H1 (cell line): Measurements from ENCODE around the gene SLC4A9. TPM values are rescaled to one million over a fixed set of nuclear protein-coding genes. Genes with fewer than 3 reads are reported as not detected.

Source experiments
- CTCF ChIA-PET: fragments of 300-600 bp; sonication (Branson Sonifier 250); formaldehyde crosslinking; loops from one replicate; lab custom pipeline; 2021; ENCODE audit not compliant: partially characterized antibody; lab: Charles Lee
- POLR2A ChIA-PET: fragments of 300-600 bp; sonication (Branson Sonifier 250); formaldehyde crosslinking; loops from one replicate; lab custom pipeline; 2021; ENCODE audit warnings: inconsistent platforms; ENCODE audit not compliant: partially characterized antibody; lab: Charles Lee
- DNase-seq, 2 experiments: peaks; one replicate each; pipeline versions ENCODE4 v3.0.0 to v3.0.0-alpha.2; 2010 to 2022; ENCODE audit warnings: low spot score in 2 of 2, low read depth in 1 of 2, mixed read lengths in 1 of 2
- FAIRE-seq: peaks from 2 replicates; lab custom pipeline; 2011; peaks lifted over from hg19 to GRCh38; lab: Jason Lieb, UNC
- H2AFZ ChIP-seq: 2 replicates; pipeline ENCODE4 v1.8.1; 2012; ENCODE audit warnings: low read length, inconsistent platforms
- H2AK5ac ChIP-seq: 2 replicates; pipeline ENCODE4 v1.6.1; 2013; ENCODE audit warnings: low read depth, low read length
- H2BK120ac ChIP-seq: replicated peaks from 2 replicates; pipeline ENCODE3; 2013; ENCODE audit warnings: low read depth, low read length, inconsistent platforms
- H2BK12ac ChIP-seq: 2 replicates; pipeline ENCODE4 v1.6.1; 2013; ENCODE audit warnings: low read depth, low read length
- H2BK15ac ChIP-seq: 2 replicates; pipeline ENCODE4 v1.6.1; 2013; ENCODE audit warnings: low read length
- H2BK20ac ChIP-seq: 2 replicates; pipeline ENCODE4 v1.6.1; 2013; ENCODE audit warnings: low read length
- H2BK5ac ChIP-seq: 2 replicates; pipeline ENCODE4 v1.6.1; 2013; ENCODE audit warnings: low read depth, low read length
- H3K14ac ChIP-seq: 2 replicates; pipeline ENCODE4 v1.6.1; 2013; ENCODE audit warnings: inconsistent platforms; ENCODE audit not compliant: insufficient read length
- H3K18ac ChIP-seq: 2 replicates; pipeline ENCODE4 v1.6.1; 2013; ENCODE audit warnings: low read length; ENCODE audit errors: extremely low read depth
- H3K23ac ChIP-seq: 2 replicates; pipeline ENCODE4 v1.6.1; 2013; ENCODE audit warnings: inconsistent platforms; ENCODE audit not compliant: insufficient read length
- H3K23me2 ChIP-seq: 2 replicates; pipeline ENCODE4 v1.6.1; 2013; ENCODE audit warnings: low read depth, low read length
- H3K27ac ChIP-seq: 2 replicates; pipeline ENCODE4 v1.6.1; 2011; ENCODE audit warnings: low read depth, low read length, inconsistent platforms
- H3K27me3 ChIP-seq, 4 experiments: replicated peaks in 1 of 4; 1 replicate in 1 of 4; 2 replicates in 3 of 4; pipeline versions ENCODE4 v1.6.1 to v1.8.1; 2011 to 2013; ENCODE audit warnings: low read length in 3 of 4, mild to moderate bottlenecking in 3 of 4, inconsistent platforms in 2 of 4, mixed read lengths in 2 of 4, moderate library complexity in 1 of 4; ENCODE audit not compliant: control insufficient read depth in 3 of 4, insufficient read depth in 3 of 4; ENCODE audit errors: extremely low read depth in 1 of 4
- H3K36me3 ChIP-seq, 4 experiments: 2 replicates each; pipeline versions ENCODE4 v1.6.1 to v1.8.1; 2011 to 2013; ENCODE audit warnings: mild to moderate bottlenecking in 4 of 4, low read length in 3 of 4, moderate library complexity in 2 of 4, control low read depth in 1 of 4, inconsistent platforms in 1 of 4; ENCODE audit not compliant: insufficient read depth in 4 of 4, control insufficient read depth in 2 of 4
- H3K4ac ChIP-seq: replicated peaks from 2 replicates; pipeline ENCODE3; 2013; ENCODE audit warnings: low read length, low read depth, mixed read lengths, inconsistent platforms; ENCODE audit not compliant: insufficient read length
- H3K4me1 ChIP-seq, 4 experiments: replicated peaks in 1 of 4; 1 replicate in 1 of 4; 2 replicates in 3 of 4; pipeline versions ENCODE4 v1.6.1 to v1.8.1; 2011 to 2013; ENCODE audit warnings: low read length in 3 of 4, inconsistent platforms in 2 of 4, mixed read lengths in 1 of 4; ENCODE audit not compliant: insufficient read depth in 4 of 4, control insufficient read depth in 3 of 4
- H3K4me2 ChIP-seq, 2 experiments: 2 replicates each; pipeline versions ENCODE4 v1.6.1 to v1.8.1; 2011 to 2013; ENCODE audit warnings: low read depth in 2 of 2, low read length in 2 of 2, control low read depth in 1 of 2, inconsistent platforms in 1 of 2, mild to moderate bottlenecking in 1 of 2; ENCODE audit not compliant: insufficient read depth in 1 of 2
- H3K4me3 ChIP-seq, 4 experiments: fragments of 200-600, 300-600 bp in 1 of 4; sonication (generic), shearing (Covaris generic), sonication (Bioruptor Twin) in 1 of 4; 2 replicates each; pipeline versions ENCODE4 v1.5.1 to v1.8.1; 2011 to 2016; ENCODE audit warnings: low read length in 4 of 4, low read depth in 3 of 4, control low read depth in 2 of 4, inconsistent platforms in 2 of 4, mild to moderate bottlenecking in 2 of 4, mixed read lengths in 1 of 4, moderate library complexity in 1 of 4; ENCODE audit not compliant: insufficient read depth in 2 of 4; ENCODE audit errors: extremely low read depth in 1 of 4
- H3K56ac ChIP-seq: replicated peaks from 2 replicates; pipeline ENCODE3; 2013; ENCODE audit warnings: low read depth, mild to moderate bottlenecking, mixed read lengths, low read length, inconsistent platforms; ENCODE audit not compliant: insufficient read length
- H3K79me1 ChIP-seq: 2 replicates; pipeline ENCODE4 v1.6.1; 2013; ENCODE audit warnings: low read depth, low read length, control low read depth
- H3K79me2 ChIP-seq, 2 experiments: 2 replicates each; pipeline versions ENCODE4 v1.6.1 to v1.8.1; 2012 to 2013; ENCODE audit warnings: low read length in 2 of 2, mild to moderate bottlenecking in 2 of 2, inconsistent platforms in 1 of 2; ENCODE audit not compliant: insufficient read depth in 2 of 2, control insufficient read depth in 1 of 2
- H3K9ac ChIP-seq, 4 experiments: replicated peaks in 1 of 4; 1 replicate in 1 of 4; 2 replicates in 3 of 4; pipeline versions ENCODE4 v1.6.1 to v1.8.1; 2011 to 2013; ENCODE audit warnings: low read depth in 3 of 4, low read length in 3 of 4, control low read depth in 2 of 4, mild to moderate bottlenecking in 2 of 4, moderate library complexity in 2 of 4, inconsistent platforms in 1 of 4; ENCODE audit errors: extremely low read depth in 1 of 4
- H3K9me3 ChIP-seq, 2 experiments: 2 replicates each; pipeline versions ENCODE4 v1.6.1 to v1.8.1; 2012 to 2013; ENCODE audit warnings: mild to moderate bottlenecking in 2 of 2, moderate library complexity in 2 of 2, control low read depth in 1 of 2, inconsistent platforms in 1 of 2, low read depth in 1 of 2, low read length in 1 of 2, mixed read lengths in 1 of 2; ENCODE audit not compliant: insufficient read depth in 2 of 2
- H4K20me1 ChIP-seq, 2 experiments: replicated peaks in 1 of 2; 2 replicates each; pipeline versions ENCODE3 to v1.8.1; 2011 to 2013; ENCODE audit warnings: inconsistent platforms in 2 of 2, low read length in 2 of 2, mild to moderate bottlenecking in 1 of 2; ENCODE audit not compliant: insufficient read depth in 2 of 2, control insufficient read depth in 1 of 2
- H4K5ac ChIP-seq: 2 replicates; pipeline ENCODE4 v1.6.1; 2013; ENCODE audit warnings: low read length, low read depth, mixed read lengths, inconsistent platforms; ENCODE audit not compliant: insufficient read length
- H4K8ac ChIP-seq: 2 replicates; pipeline ENCODE4 v1.8.0; 2013; ENCODE audit warnings: mild to moderate bottlenecking, moderate library complexity, low read length, inconsistent platforms; ENCODE audit not compliant: insufficient read depth; ENCODE audit errors: extremely low read depth
- H4K91ac ChIP-seq: replicated peaks from 2 replicates; pipeline ENCODE3; 2013; ENCODE audit warnings: low read length, mixed read lengths, inconsistent platforms; ENCODE audit not compliant: insufficient read length
- ATF3 ChIP-seq: IDR thresholded peaks from 2 replicates; pipeline ENCODE4 v1.6.1; 2011; ENCODE audit warnings: low read depth, mild to moderate bottlenecking, low read length; ENCODE audit not compliant: insufficient read depth
- CEBPB ChIP-seq: IDR thresholded peaks from 2 replicates; pipeline ENCODE4 v1.6.1; 2012; ENCODE audit warnings: low read depth, low read length
- HDAC6 ChIP-seq: IDR thresholded peaks from one replicate; pipeline ENCODE4 v1.7.1; 2012; ENCODE audit warnings: low read depth, mild to moderate bottlenecking, inconsistent platforms, low read length, moderate library complexity
- KDM1A ChIP-seq: fragments of 200-600, 300-600 bp; sonication (generic); IDR thresholded peaks from 2 replicates; pipeline ENCODE4 v1.7.1; 2016; ENCODE audit warnings: mild to moderate bottlenecking, low read length, borderline replicate concordance
- SIN3A ChIP-seq, 2 experiments: IDR thresholded peaks in 1 of 2; conservative IDR thresholded peaks in 1 of 2; 2 replicates each; pipeline ENCODE4 v1.6.1; 2011 to 2012; ENCODE audit warnings: low read length in 2 of 2, improper control_type of control experiment in 1 of 2, low read depth in 1 of 2, mild to moderate bottlenecking in 1 of 2
- SIRT6 ChIP-seq: IDR thresholded peaks from one replicate; pipeline ENCODE4 v1.7.1; 2012; ENCODE audit warnings: low read length, inconsistent platforms
- SP4 ChIP-seq: IDR thresholded peaks from 2 replicates; pipeline ENCODE4 v1.6.1; 2012; ENCODE audit warnings: low read length, inconsistent platforms
- WGBS, 2 experiments: shearing (Covaris generic) in 1 of 2; methylation state at CpG; one replicate each; pipeline versions ENCODE4 v1.1.6 to v1.1.7; 2013 to 2015; ENCODE audit warnings: low lambda C conversion rate in 2 of 2, mixed read lengths in 2 of 2, inconsistent platforms in 1 of 2, low coverage in 1 of 2, missing lambda C conversion rate in 1 of 2; ENCODE audit not compliant: insufficient replicate concordance in 2 of 2, insufficient coverage in 1 of 2, insufficient read length in 1 of 2; ENCODE audit errors: extremely low coverage in 1 of 2, missing lambda C conversion rate in 1 of 2; 5-methylcytosine and 5-hydroxymethylcytosine counted together
- polyA plus RNA-seq, 7 experiments: library from polyadenylated mRNA; depleted of rRNA in 3 of 7; stranded (reverse) in 5 of 7; unstranded in 2 of 7; fragments of >200 nt in 5 of 7; fragments of 200-250 nt in 2 of 7; gene quantifications; 1 replicate in 5 of 7; 2 replicates in 1 of 7; 4 replicates in 1 of 7; pipeline versions ENCODE4 v1.2.1 to v1.2.3, GENCODE V29; 2011 to 2013; ENCODE audit warnings: missing spikeins in 2 of 7, mixed read lengths in 2 of 7
- total RNA-seq: library from RNA; stranded (reverse); fragmentation: NEBNext Ultra II Directional; extraction: Animal tissue kit (Norgen Biotek cat#: 25700); gene quantifications from 2 replicates; pipeline ENCODE4 v1.2.1, GENCODE V29; 2021

SLC4A9 gene
- total and polyA plus RNA-seq, 2 of the 8 experiments (the other 6 are each of a cell fraction or from before 2014, with no cell fraction given) = 0.15 to 0.28 TPM

- H3K9me3 ChIP-seq = no peaks in the 10 kb centered on the region
- POLR2A ChIA-PET = interaction anchor here (2.3 kb wide), 1 partner anchor 14 kb away, joined by 9 read pairs; the partner anchor contains the start of gene HBEGF
- no peak overlapping the region for H3K14ac ChIP-seq
- no peak overlapping the region for H3K4ac ChIP-seq
- no peak overlapping the region for H4K91ac ChIP-seq
- DNase-seq (no peak), FAIRE-seq (no peak)
- H2AFZ ChIP-seq = no peak overlapping the region
- H3K23ac ChIP-seq = no peak overlapping the region
- CTCF ChIA-PET = interaction anchor here (1.1 to 14.2 kb wide), 5 partner anchors 11 to 89 kb away, joined by 3 to 102 read pairs (median 7); partner anchors contain the start of gene HBEGF
- no peak overlapping the region for H2BK20ac ChIP-seq
- peaks cover 0 to 4% (median 2%) of the 10 kb centered on the region in 4 experiments; a peak in 1 of 8 replicates for H3K36me3 ChIP-seq
- H3K9ac ChIP-seq = no peak overlapping the region; a peak in 1 of 7 replicates
- no peak overlapping the region for H2BK12ac ChIP-seq
- no peak overlapping the region for H3K4me2 ChIP-seq
- no peak overlapping the region for H4K5ac ChIP-seq
- H3K18ac ChIP-seq = no peak overlapping the region
- 93% methylated on average over 1 of the region's 1 CpG; no CpG with 5 or more reads in 1 of the 2 experiments for WGBS, 2 experiments
- H3K4me3 ChIP-seq = no peak overlapping the region
- H3K23me2 ChIP-seq = no peaks in the 10 kb centered on the region
- H2AK5ac ChIP-seq = no peak overlapping the region
- H2BK120ac ChIP-seq = no peak overlapping the region
- H3K27ac ChIP-seq = no peak overlapping the region
- no peak overlapping the region for H4K8ac ChIP-seq
- H3K27me3 ChIP-seq = no peaks in the 10 kb centered on the region
- H2BK5ac ChIP-seq = no peak overlapping the region
- no peaks in the 10 kb centered on the region for H3K79me1 ChIP-seq
- no peaks in the 10 kb centered on the region for H4K20me1 ChIP-seq
- H2BK15ac ChIP-seq = no peak overlapping the region
- no peaks in the 10 kb centered on the region for H3K79me2 ChIP-seq
- H3K56ac ChIP-seq = no peak overlapping the region
- H3K4me1 ChIP-seq = peaks cover 0 to 5% (median 0%) of the 10 kb centered on the region in 4 experiments; a peak in 2 of 7 replicates
- TF ChIP-seq ATF3 (no peak), SP4 (no peak), KDM1A (no peak), SIRT6 (no peak), SIN3A (conservative IDR thresholded peaks at IDR 0.05 in 1 of 2, IDR thresholded peaks at IDR 0.05 in 1 of 2; ENCODE audit: low read depth in 1 of 2, low read length in 2 of 2) (no peak), HDAC6 (no peak), CEBPB (no peak)
Measured at GRCh38 chr5:140331638-140332037, 28.4 kb upstream of the SLC4A9 start.
